GM10266 (cell line): Measurements from ENCODE around the gene KREMEN1.

Experiments
- DNase-seq: peaks from one replicate; pipeline ENCODE4 v3.0.0; 2012; ENCODE audit errors: extremely low spot score
- TF ChIP-seq, protein P1 (sequence below): IDR thresholded peaks from 2 replicates; pipeline ENCODE4 v1.5.1; 2012; ENCODE audit warnings: mild to moderate bottlenecking, low read depth; ENCODE audit not compliant: control insufficient read depth, insufficient read depth; ENCODE audit errors: missing control alignments

The KREMEN1 gene

DNA sequence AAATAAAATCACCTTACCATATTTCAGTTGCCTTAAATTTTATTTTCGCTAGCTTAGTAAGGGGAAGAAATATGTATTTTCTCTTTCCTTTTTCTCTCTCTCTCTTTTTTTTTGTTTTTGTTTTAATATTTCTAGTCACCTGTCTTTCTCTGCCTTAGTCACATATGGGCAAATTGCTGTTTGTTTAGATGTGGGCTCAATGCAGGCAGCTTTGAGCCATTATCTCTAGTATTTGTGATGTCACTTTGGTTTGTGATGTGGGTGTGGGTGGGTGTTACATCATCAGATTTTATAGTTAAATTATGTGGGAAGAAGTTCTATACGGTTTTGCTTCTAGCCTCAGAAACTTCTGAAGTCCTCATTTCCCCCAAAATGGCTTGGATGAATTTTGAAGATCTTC, 11.1 kb upstream of the KREMEN1 start, which contains the start of gene C22orf31:
TSS of gene C22orf31 (minus strand) at position 59 of the 400 bp plus-strand sequence. CDS start at position 20, 39 bp downstream.
- TF ChIP-seq, protein P1, sequence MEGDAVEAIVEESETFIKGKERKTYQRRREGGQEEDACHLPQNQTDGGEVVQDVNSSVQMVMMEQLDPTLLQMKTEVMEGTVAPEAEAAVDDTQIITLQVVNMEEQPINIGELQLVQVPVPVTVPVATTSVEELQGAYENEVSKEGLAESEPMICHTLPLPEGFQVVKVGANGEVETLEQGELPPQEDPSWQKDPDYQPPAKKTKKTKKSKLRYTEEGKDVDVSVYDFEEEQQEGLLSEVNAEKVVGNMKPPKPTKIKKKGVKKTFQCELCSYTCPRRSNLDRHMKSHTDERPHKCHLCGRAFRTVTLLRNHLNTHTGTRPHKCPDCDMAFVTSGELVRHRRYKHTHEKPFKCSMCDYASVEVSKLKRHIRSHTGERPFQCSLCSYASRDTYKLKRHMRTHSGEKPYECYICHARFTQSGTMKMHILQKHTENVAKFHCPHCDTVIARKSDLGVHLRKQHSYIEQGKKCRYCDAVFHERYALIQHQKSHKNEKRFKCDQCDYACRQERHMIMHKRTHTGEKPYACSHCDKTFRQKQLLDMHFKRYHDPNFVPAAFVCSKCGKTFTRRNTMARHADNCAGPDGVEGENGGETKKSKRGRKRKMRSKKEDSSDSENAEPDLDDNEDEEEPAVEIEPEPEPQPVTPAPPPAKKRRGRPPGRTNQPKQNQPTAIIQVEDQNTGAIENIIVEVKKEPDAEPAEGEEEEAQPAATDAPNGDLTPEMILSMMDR, result no peak
- no peak for DNase-seq

DNA sequence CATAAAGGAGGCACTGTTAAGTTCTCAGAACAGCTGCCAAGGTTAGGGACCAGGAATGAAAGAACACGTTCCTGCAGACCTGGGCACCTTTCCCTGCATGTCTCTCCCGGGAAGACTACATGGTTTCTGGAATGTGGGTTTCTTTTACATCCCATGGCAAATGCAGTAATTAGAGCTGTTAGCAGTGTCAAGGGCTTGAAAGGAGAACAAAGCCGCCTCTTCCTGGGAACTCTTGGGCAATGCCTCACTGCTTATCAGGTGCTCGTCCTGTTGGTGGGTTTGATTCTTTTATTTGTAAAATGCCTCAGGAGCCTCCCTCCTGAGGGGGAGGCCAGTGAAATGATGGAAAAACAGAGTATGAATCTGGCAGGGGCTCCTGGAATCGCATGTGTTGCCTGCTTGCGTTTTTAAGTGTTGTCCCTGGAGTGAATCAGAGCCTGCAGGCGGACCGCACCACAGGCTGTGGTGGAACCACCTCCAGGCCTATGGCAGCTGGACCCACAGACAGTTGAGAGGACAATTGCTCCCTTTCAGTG, 10.5 kb upstream of the KREMEN1 start:
- TF ChIP-seq, protein P1, result no peak
- no peak for DNase-seq

DNA sequence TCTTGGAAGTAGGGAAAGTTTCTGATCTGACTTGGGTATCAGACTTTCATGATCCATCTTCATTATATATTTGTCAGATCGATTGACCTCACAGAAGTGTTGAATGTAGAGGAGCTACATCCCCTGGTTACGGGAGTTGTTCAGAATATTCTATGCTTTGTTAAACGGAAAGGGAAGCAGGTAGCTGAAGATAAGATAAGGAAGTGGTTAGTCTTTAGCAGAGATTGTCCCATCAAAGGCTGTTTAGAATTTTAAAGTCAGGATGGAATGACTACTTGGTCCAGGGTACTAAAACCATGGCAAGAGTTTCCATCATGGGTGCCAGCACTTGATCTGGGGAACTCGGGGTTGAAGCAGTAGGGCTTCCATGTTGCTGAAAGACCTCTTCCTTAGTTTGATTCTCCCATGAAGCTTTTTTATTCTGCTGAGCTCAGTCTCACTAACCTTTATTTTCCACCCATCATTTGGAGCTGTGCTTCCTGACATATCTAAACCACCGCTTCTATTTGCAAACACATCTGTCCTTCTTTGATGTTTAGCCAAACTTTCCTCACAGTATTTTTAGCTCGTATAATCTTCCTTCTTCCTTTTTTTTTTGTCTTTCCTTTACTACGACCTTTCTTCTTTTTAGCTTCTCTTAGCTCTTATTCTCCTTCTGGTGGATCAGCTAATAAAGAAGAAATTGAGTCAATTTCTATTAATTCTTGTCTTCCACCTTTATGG, 7.2 kb upstream of the KREMEN1 start:
- TF ChIP-seq, protein P1, result no peak
- DNase-seq, result no peak

DNA sequence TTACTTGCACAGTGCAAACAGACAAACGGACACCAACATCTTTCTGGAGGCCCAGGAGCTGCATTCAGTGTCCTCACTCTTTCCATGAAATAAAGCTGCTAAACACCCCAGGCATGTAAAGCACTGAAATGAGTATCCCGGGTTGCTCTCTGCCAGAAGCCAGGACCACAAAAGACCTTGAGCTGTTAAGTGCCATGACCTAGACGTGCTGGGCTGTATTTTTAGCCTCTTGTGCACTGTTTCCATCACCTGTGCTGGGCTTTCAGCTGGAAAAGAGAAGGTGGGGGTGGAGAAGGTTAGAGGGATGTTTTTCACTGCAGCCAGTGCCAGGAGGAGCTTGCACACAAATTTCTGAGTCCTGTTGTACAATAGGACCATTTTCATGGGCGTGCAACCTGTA, 3.4 kb upstream of the KREMEN1 start:
- TF ChIP-seq, protein P1, result no peak
- no peak for DNase-seq

DNA sequence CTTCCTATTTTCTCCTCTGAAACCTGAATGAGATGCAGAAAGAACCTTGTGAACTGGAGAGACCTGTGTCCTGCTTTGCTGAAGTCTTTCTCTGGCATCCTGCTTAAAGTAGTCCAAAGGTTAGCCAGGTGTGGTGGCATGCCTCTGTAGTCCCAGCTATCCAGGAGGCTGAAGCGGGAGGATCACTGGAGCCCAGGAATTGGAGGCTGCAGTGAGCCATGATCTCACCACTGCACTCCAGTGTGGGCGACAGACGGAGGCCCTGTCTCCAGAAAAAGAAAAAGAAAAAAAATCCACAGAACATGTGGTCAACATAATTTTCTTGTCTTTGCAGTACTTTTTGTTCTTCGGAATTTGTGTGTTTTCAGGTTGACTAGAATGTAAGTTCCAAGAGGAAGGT, 2.3 kb upstream of the KREMEN1 start:
- DNase-seq, result no peak
- TF ChIP-seq, protein P1, result no peak

DNA sequence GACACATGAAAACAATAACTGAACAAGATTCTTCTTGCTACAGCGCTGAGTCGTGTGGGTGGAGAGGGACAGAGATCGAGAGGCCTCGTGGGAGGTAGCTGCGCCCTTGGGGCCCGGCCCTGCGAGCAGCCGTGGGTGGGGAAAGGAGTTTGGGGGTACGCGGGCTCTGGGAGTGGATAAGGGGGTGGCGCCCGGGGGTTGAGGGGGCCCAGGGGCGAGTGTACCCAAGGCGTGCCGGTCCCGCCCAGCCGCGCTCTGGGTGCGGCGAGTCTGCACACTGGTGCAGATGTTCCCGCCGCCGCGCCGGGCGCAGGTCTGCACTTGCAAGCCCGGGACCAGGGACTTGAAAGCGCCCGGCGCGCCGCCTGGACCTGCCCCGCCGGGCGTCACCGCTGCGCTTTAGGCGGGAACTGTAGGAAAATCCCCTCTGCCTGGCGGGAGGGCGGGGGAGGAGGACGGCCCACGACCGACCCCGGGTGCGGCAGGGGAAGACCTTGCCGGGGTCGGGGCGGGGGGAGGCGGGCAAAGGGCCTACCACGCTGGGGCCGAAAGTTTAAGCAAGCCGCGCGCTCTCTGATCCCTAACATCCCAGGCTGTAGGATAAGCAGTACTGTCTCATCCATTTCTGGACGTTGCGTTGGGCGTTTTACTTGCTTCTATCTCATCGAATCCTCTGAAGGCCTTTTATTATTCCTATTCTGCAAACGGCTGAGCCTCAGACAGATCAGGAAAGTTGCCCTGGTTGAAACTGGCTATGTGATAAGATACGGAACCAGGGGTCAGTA, 1.4 kb upstream of the KREMEN1 start:
- DNase-seq, result peak; percentile 64
- TF ChIP-seq, protein P1, result no peak
